DMS153 (cell line): Measurements from ENCODE around the gene ST6GALNAC3.
"Not testable (repeated sequence)": the region's sequence is repeated elsewhere in the genome, so short reads cannot be mapped to it uniquely, and the experiment has no call there.

Experiments used
- DNase-seq: peaks from one replicate; lab custom pipeline; 2025; lab: John Stamatoyannopoulos, UW

ST6GALNAC3 gene

GRCh38 chr1:76074321-76075187 lies at the start of gene ST6GALNAC3:
ST6GALNAC3 (plus strand) TSS chr1:76074746.
- peak; percentile 24 for DNase-seq

DNA sequence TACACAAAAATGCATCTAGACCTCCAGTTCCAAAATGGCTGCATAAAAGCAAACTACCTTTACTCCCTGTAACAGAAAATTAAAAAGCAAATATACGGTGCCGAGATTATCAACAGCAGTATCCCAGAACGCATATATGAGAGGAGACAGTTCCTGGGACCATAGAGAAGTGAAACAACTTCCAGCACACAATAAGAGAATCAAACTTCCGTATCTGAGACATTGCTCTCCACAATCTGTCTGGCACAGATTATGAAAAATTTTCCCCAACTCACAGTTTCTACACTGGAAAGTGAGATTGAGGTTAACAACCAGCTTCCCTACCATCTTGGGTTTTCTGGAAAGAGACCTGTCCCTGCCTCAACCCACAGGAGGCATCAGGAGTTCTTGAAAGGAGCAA lies 47.2 kb upstream of the ST6GALNAC3 start:
- DNase-seq, result no peak

DNA sequence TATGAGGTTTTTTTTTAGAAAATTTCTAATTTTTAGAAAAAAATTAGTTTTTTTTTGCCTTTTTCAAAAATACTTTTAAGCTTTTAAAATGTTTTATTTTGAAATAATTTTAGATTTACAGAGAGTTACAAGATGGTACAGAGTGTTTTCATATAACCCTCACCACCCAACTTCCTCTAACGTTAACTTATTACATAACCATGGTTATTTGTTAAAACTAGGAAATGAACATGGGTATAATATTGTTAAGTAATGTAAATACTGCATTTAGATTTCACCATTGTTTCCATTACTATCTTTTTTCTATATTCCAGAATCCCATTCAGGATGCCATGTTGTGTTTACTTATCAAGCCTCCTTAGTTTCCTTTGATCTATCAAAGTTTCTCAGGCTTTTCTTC lies 45.2 kb upstream of the ST6GALNAC3 start:
- DNase-seq, result no peak

GRCh38 chr1:76031496-76031895 lies 43.0 kb upstream of the ST6GALNAC3 start:
- DNase-seq, result no peak

DNA sequence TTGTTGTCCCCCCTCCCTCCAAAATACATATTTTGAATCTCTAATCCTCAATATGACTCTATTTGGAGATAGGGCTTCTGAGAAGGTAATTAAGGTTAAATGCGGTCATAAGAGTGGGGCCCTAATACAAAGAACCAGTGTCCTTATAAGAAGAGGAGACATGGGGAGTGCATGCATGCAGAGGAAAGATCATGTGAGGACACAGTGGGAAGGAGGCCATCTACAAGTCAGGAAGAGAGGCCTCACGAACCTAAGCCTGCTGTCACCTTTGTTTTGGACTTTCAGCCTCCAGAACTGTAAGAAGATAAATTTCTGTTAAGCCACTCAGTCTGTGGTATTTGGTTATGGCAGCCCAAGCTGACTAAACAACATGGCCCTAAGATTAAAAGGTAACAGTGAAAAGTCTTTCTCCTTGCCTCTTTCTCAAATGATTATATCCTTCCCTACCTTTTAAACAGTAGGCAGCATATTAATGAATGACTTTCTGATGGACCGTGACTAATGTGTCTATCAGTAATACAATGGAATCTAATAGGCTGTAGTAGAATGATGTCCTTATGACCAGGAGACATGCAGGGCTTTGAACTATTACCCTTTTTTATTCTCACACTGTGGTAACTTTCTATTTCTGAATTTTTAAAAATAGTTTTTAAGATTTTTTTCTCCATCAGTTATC lies 40.6 kb upstream of the ST6GALNAC3 start:
- DNase-seq, result no peak

- no peak for DNase-seq
Measured at GRCh38 chr1:76035053-76035452, 39.5 kb upstream of the ST6GALNAC3 start.

- DNase-seq, result no peak
Measured at GRCh38 chr1:76037324-76037723, 37.2 kb upstream of the ST6GALNAC3 start.

DNA sequence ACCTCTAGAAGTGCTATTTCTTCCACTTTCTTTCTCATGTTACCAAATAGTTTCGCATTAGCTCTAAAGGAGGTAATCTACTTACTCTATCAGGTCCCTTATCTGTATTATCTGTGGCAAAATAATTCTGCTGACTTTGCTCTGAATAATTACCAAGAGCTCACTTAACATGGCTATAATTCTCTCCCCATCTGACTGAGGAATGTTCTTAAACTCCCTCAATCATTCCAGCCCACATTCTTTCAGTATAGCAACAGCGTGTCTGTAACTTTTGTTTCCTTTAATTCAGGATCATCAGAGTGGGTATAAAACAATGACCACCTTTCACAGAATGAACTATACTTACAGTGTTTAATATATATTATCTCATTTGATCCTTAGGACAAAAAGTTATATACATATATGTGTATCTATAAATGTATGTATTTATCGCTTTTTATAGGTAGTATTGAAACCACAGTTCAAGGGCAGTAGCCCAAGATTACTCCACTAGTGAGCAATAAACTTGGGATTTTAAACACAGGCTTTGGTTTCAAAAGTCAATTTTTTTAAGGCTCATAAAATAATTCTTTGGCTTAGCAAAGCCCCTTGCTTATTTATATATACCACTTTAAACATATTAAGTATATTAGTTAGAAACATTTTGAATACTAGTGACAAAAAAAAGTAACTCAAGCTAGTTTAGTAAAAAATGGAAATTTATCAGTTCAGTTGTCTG lies 36.1 kb upstream of the ST6GALNAC3 start:
- no peak for DNase-seq

GRCh38 chr1:76046149-76046548 lies 28.4 kb upstream of the ST6GALNAC3 start:
- no peak for DNase-seq

DNA sequence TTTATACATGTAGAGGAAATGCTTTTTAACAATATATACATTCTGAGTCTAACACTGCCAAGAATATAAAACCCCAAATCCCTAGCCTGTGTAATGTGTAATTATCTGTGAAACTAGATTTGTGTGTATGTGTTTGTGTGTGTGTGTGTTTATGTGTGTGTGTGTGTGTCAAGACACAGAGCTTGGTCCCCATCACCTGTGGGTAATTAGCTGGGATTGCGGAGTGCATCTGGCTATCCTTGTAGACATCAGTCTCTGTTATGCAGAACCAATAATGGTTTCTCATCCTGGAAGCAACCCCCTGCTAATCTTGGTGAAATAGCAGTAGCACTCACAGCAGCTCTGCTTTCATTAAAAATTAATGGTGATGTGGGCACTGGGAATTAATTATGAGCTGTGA lies 26.3 kb upstream of the ST6GALNAC3 start:
- no peak for DNase-seq

DNA sequence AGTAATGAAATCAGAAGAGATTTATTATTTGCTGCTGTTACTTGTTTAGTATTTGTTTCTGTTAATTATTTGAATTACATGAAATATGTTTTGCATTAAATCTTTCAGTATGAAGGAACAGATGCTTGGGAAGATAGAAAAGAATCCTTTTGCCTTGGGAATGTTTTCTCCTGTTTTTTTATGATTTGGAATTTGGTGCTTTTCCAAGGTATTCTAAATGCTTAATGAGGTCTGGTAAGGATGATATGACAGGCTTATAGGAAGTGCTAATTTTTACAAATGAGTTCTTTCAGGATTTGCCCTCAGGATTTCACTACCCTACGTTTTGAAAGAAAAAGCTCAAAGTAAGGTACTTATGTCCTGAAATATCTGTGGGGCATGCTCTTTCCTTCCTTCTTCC lies 25.6 kb upstream of the ST6GALNAC3 start:
- no peak for DNase-seq

DNA sequence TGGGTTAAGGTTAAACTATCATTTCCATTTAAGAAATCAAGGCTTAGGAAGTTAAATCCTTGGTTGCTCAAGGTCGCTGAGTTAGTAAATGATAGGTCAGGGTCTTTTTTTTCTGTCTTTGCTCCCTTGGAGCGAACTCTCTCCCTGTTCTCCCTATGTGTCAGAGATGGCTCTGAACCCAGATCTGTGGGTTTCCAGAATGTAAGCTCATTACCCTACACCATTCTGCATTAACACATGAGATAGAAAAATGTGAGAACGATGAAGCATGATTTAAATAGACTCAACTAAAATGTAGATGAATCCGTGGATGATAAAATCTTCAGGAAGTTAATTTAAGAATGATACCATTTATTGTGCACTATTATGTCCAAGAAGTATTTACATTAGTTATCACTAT lies 25.0 kb upstream of the ST6GALNAC3 start:
- DNase-seq, result no peak

- not testable (repeated sequence) for DNase-seq
Measured at GRCh38 chr1:76050073-76050472, 24.5 kb upstream of the ST6GALNAC3 start.

DNA sequence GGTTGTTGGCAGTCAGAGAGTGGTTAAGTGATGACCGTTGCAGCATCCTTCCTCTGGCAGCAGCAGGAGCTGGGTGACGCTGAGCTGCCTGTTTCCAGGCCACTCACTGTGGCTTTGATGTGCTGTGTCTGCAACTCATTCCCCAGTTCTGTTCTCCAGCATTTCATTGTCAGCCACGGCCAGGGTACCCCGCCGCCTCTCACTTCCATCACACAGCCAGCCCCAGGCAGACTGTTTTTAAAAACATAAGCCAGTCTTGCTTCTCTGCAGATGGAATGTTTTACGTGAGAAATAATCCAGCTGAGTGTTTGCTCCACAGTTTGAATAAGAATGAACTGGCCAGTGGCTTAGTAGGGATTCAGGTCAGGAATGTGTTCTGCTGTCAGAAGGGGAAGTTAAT lies 21.5 kb upstream of the ST6GALNAC3 start:
- DNase-seq, result no peak

- DNase-seq, result no peak
Measured at GRCh38 chr1:76054359-76054758, 20.2 kb upstream of the ST6GALNAC3 start.

- no peak for DNase-seq
Measured at GRCh38 chr1:76055987-76056386, 18.6 kb upstream of the ST6GALNAC3 start.

DNA sequence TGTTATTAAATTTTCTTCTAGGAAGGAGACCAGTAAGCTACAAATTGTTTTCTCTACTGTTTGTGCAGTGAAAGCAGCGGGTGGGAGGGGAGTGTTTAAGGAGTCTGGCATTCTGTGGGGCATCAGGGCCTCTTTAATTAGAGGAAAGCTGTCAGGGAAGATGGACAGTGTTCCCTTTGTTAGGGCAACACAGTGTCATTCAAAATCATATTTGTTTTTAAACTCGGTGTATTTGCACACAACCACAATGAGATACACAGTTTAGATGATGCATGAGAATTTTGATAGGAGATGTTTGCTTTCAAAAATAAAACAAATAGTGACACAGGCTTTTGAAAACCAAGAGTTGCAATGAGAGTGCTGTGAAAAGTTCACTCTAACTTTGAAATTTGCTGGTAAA lies 15.1 kb upstream of the ST6GALNAC3 start:
- peak; percentile 21 for DNase-seq

DNA sequence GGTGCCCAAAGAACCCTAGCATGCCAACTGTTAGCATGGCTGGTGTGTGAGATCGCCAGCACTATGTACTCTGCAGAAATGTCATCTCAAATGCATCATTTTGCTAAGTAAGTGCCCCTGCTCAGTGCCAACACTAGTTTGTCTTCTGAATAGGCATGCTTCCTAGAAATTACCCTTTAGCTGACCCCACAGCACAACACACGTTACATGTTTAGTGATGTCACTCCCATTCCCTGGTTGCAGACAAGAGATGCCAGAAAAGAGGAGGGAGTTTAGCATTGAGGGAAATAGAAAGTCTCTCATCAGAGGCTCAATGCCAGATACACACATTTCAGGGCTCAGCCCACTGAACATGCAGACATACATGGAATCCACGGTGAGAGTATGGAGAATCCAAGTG lies 9.3 kb upstream of the ST6GALNAC3 start:
- no peak for DNase-seq

- DNase-seq, result no peak
Measured at GRCh38 chr1:76066394-76066793, 8.2 kb upstream of the ST6GALNAC3 start.

GRCh38 chr1:76068542-76068941 lies 6.0 kb upstream of the ST6GALNAC3 start:
- no peak for DNase-seq

- DNase-seq, result peak; percentile 95
Measured at GRCh38 chr1:76068953-76069561, 5.5 kb upstream of the ST6GALNAC3 start.

- no peak for DNase-seq
Measured at GRCh38 chr1:76070538-76070937, 4.0 kb upstream of the ST6GALNAC3 start.
